Mammary epithelial cell (primary cell): Measurements from ENCODE around the gene MAF.

Source experiments
- CTCF ChIP-seq, 2 donors: IDR thresholded peaks in 1 of 2; conservative IDR thresholded peaks in 1 of 2; 2 replicates each; pipeline ENCODE4 v1.5.1; 2011 to 2012; ENCODE audit warnings: inconsistent platforms in 2 of 2, low read length in 2 of 2, mild to moderate bottlenecking in 2 of 2, control low read depth in 1 of 2, low read depth in 1 of 2; ENCODE audit not compliant: insufficient read depth in 1 of 2; ENCODE audit errors: extremely low read depth in 1 of 2
- EZH2 ChIP-seq: IDR thresholded peaks from 2 replicates; pipeline ENCODE4 v1.6.1; 2012; ENCODE audit warnings: low read length, inconsistent platforms, borderline replicate concordance

GRCh38 chr16:79592186-79592585 lies 8.4 kb downstream of the MAF start:
- TF ChIP-seq CTCF (conservative IDR thresholded peaks at IDR 0.05 in 1 of 2, IDR thresholded peaks at IDR 0.05 in 1 of 2; ENCODE audit: extremely low read depth in 1 of 2, insufficient read depth in 1 of 2, low read depth in 1 of 2, low read length in 2 of 2): no peak
- no peak for TF ChIP-seq EZH2
